Measurements from ENCODE around the gene FADD.

The FADD gene

GRCh38 chr11:70202920-70203750 is at the start of gene FADD:
Gene FADD, plus strand, starts transcription at chr11:70203296. Its CDS starts 164 bp downstream, at chr11:70203460.
- peak within 1 kb of the TSS; percentile 81 to 95 for H3K27ac ChIP-seq
- DNase-seq (ENCODE audit: low spot score): peak; percentile 92
- H3K4me3 ChIP-seq: peak within 1 kb of the TSS; percentile 89
- no peak for TF ChIP-seq CTCF (IDR thresholded peaks at IDR 0.05)

- DNase-seq (ENCODE audit: low spot score): no peak
- Histone ChIP-seq H3K4me3 (no peak overlapping the region), H3K27ac (no peak overlapping the region)
- no peak for TF ChIP-seq CTCF (IDR thresholded peaks at IDR 0.05)
Measured at GRCh38 chr11:70155386-70155785, 47.7 kb upstream of the FADD start.

- no peak for TF ChIP-seq CTCF (IDR thresholded peaks at IDR 0.05)
- Histone ChIP-seq H3K27ac (no peak overlapping the region), H3K4me3 (no peak overlapping the region)
- DNase-seq (ENCODE audit: low spot score): no peak
Measured at GRCh38 chr11:70156291-70157037, 46.6 kb upstream of the FADD start.

- peak overlapping the region in 1 of 2 donors; percentile 68 for H3K27ac ChIP-seq
- TF ChIP-seq CTCF (IDR thresholded peaks at IDR 0.05): no peak
- DNase-seq (ENCODE audit: low spot score): no peak
Measured at GRCh38 chr11:70158201-70158600, 44.9 kb upstream of the FADD start.

GRCh38 chr11:70158757-70159389 is 44.2 kb upstream of the FADD start:
- no peak for TF ChIP-seq CTCF (IDR thresholded peaks at IDR 0.05)
- peak overlapping the region in 1 of 2 donors; percentile 68 for H3K27ac ChIP-seq
- H3K4me3 ChIP-seq: no peak overlapping the region
- no peak for DNase-seq (ENCODE audit: low spot score)

More at GRCh38 chr11:70158201-70158600, 44.9 kb upstream of the FADD start:
- no peak overlapping the region for H3K4me3 ChIP-seq

- H3K27ac ChIP-seq: peak overlapping the region in 1 of 2 donors; percentile 68
- peak; percentile 83 for DNase-seq (ENCODE audit: low spot score)
- no peak overlapping the region for H3K4me3 ChIP-seq
- TF ChIP-seq CTCF (IDR thresholded peaks at IDR 0.05): no peak
Measured at GRCh38 chr11:70159627-70160570, 43.2 kb upstream of the FADD start.
